GM12873 (cell line): ENCODE data around the gene PRRG4.

Experiments
- TF ChIP-seq, protein P1 (sequence below): IDR thresholded peaks from 2 replicates; pipeline ENCODE4 v1.5.1; 2012; ENCODE audit warnings: low read depth, mild to moderate bottlenecking, moderate library complexity, low read length, control low read depth; ENCODE audit not compliant: insufficient read depth; ENCODE audit errors: missing control alignments

Gene PRRG4

GRCh38 chr11:32829680-32830412 lies at the start of gene PRRG4:
Gene PRRG4 (plus strand): TSS chr11:32829927. CDS start chr11:32830530, 603 bp downstream.
- TF ChIP-seq, protein P1, sequence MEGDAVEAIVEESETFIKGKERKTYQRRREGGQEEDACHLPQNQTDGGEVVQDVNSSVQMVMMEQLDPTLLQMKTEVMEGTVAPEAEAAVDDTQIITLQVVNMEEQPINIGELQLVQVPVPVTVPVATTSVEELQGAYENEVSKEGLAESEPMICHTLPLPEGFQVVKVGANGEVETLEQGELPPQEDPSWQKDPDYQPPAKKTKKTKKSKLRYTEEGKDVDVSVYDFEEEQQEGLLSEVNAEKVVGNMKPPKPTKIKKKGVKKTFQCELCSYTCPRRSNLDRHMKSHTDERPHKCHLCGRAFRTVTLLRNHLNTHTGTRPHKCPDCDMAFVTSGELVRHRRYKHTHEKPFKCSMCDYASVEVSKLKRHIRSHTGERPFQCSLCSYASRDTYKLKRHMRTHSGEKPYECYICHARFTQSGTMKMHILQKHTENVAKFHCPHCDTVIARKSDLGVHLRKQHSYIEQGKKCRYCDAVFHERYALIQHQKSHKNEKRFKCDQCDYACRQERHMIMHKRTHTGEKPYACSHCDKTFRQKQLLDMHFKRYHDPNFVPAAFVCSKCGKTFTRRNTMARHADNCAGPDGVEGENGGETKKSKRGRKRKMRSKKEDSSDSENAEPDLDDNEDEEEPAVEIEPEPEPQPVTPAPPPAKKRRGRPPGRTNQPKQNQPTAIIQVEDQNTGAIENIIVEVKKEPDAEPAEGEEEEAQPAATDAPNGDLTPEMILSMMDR: no peak

DNA sequence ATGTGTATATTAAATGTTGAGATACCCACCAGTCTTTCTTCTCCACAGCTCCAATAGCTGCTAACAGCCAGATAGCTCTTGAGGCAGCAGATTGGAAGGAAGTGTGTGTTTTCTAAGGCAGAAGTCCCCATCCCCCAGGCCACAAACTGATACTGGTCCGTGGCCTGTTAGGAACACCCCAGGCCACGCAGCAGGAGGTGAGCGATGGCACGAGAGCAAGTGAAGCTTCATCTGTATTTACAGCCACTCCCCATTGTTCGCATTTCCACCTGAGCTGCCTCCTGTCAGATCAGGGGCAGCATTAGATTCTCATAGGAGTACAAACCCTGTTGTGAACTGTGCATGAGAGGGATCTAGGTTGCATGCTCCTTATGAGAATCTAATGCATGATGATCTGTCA lies 48.0 kb upstream of the PRRG4 start:
- TF ChIP-seq, protein P1: no peak

DNA sequence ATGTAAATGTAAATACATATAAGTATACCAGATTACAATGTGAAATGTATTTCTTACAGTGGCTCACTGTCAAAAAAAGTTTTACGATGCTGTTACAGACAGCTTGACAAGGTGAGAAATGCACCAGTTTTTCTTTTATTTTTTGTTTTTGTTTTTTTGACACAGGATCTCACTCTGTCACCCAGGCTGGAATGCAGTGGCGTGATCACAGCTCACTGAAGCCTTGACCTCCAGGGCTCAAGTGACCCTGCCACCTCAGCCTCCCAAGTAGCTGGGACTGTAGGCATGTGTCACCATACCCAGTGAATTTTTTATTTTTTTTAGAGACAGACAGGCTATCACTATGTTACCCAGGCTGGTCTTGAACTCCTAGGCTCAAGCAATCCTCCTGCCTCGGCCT lies 44.5 kb upstream of the PRRG4 start:
- TF ChIP-seq, protein P1: no peak

DNA sequence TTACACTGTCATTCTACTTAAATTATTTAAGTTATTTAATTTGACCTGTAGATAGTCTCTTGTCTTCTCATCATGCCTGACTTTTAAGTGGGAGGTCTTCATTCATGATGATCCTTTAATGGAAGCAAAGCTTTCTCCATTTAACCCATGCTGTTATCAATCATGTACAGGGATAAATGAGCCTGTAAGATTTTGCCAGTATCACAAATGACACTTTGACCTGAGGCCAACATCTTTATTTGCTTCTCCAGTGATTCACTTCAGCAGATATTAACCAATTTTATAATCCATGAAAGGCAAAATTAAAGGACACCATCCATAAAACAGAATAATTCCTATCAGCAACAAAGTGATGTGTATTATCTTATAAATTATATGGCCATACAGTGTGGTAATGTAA lies 42.9 kb upstream of the PRRG4 start:
- TF ChIP-seq, protein P1: no peak

DNA sequence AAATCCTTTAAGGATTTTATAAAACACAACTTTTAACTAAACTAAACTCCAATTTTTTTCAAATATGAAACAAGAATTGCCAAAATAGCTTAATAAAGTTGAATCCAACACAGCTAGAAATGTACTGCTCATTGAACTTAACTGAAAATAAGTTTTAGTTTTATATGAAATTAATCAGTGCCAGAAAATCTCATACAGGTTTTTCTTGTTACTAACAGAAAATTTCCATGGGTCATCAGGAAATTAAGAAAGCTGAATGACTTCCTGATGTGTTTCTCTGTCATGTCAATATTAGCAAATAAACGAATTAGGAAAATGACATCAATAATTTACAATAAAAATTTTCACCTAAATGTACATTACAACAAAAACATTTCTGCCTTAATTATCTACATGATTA lies 38.8 kb upstream of the PRRG4 start:
- TF ChIP-seq, protein P1: no peak

GRCh38 chr11:32792111-32792947 lies 37.4 kb upstream of the PRRG4 start:
- TF ChIP-seq, protein P1: no peak

- TF ChIP-seq, protein P1: peak; percentile 68
These were observed 36.7 kb upstream of the PRRG4 start for GRCh38 chr11:32792948-32793475.
